Measurements from ENCODE around the gene CYP4F11.

- TF ChIP-seq POLR2AphosphoS5 (IDR thresholded peaks at IDR 0.05; ENCODE audit: low read depth, low read length) (no peak), TAF1 (IDR thresholded peaks at IDR 0.05; ENCODE audit: borderline replicate concordance, insufficient read depth, low read length) (no peak), SIN3A (IDR thresholded peaks at IDR 0.05; ENCODE audit: borderline replicate concordance, insufficient read depth, low read length) (no peak), REST (IDR thresholded peaks at IDR 0.05; ENCODE audit: insufficient read depth in 1 of 2, low read depth in 2 of 2, low read length in 2 of 2) (no peak), FOXP2 (optimal IDR thresholded peaks at IDR 0.05; ENCODE audit: borderline replicate concordance, extremely low read depth, extremely low read length, insufficient read depth) (no peak)
Measured at GRCh38 chr19:15869873-15870272, 64.5 kb downstream of the CYP4F11 start.

Data from PFSK-1 (cell line).